K562 (cell line): ENCODE data around the gene GZMB. TPM values are rescaled to one million over a fixed set of nuclear protein-coding genes. Genes with fewer than 3 reads are reported as not detected.

ENCODE experiments used
- BMI1 ChIP-seq: fragments of 150-350 bp; IDR thresholded peaks from 2 replicates; pipeline ENCODE4 v1.6.1; 2014; ENCODE audit warnings: low read length
- BRF1 ChIP-seq: IDR thresholded peaks from 3 replicates; pipeline ENCODE4 v1.6.1; 2011; ENCODE audit warnings: borderline replicate concordance, mild to moderate bottlenecking; ENCODE audit not compliant: insufficient read length; ENCODE audit errors: extremely low read depth
- MEIS2 ChIP-seq: fragments of 450-650 bp; IDR thresholded peaks from 2 replicates; pipeline ENCODE4 v1.6.1; 2014; ENCODE audit warnings: mild to moderate bottlenecking; ENCODE audit not compliant: partially characterized antibody
- RHOXF2B ChIP-seq: fragments of 250-450 bp; sonication (Bioruptor Pico); conservative IDR thresholded peaks from 2 replicates; pipeline ENCODE4 v1.5.1; 2021
- TAL1 ChIP-seq: fragments of 450-650 bp; IDR thresholded peaks from 2 replicates; pipeline ENCODE4 v1.6.1; 2016; ENCODE audit warnings: mild to moderate bottlenecking
- TARDBP ChIP-seq: fragments of 450-650 bp; IDR thresholded peaks from 2 replicates; pipeline ENCODE4 v1.6.1; 2016
- ZBTB26 ChIP-seq: fragments of 450-650 bp; formaldehyde crosslinking; IDR thresholded peaks from 2 replicates; pipeline ENCODE4 v1.4.0; 2022; ENCODE audit warnings: missing genetic modification characterization
- polyA plus RNA-seq, 8 experiments: library from polyadenylated mRNA; depleted of rRNA in 4 of 8; stranded (reverse) in 5 of 8; unstranded in 3 of 8; fragments of >200 nt; fragmentation: Nextera tagmentation in 2 of 8; fragmentation: Illumina TruSeq in 1 of 8; extraction: Ambion mirVana in 2 of 8; extraction: Trizol in 1 of 8; gene quantifications; 2 replicates each; pipeline versions ENCODE4 v1.2.1 to v1.2.3, GENCODE V29; 2011 to 2014; ENCODE audit warnings: inconsistent platforms in 1 of 8, missing spikeins in 1 of 8
- total RNA-seq, 7 experiments: library from RNA; depleted of rRNA in 6 of 7; stranded (reverse); fragments of >200 nt in 6 of 7; fragmentation: Illumina TruSeq in 2 of 7; extraction: Trizol in 2 of 7; gene quantifications; 2 replicates each; pipeline versions ENCODE4 v1.2.1 to v1.2.3, GENCODE V29; 2011 to 2021; ENCODE audit warnings: low replicate concordance in 1 of 7
- TF ChIP-seq, protein P1 (sequence below): fragments of 450-650 bp; formaldehyde crosslinking; IDR thresholded peaks from 2 replicates; pipeline ENCODE4 v1.4.0; 2020; ENCODE audit warnings: mild to moderate bottlenecking, mixed read lengths
- TF ChIP-seq, protein P2 (sequence below): fragments of 250-450 bp; sonication (Bioruptor Pico); IDR thresholded peaks from 2 replicates; pipeline ENCODE4 v1.8.0; 2022; ENCODE audit warnings: inconsistent platforms

Gene GZMB
- total and polyA plus RNA-seq, 9 of the 15 experiments (the other 6 are each of a cell fraction or from before 2014, with no cell fraction given), result 0.08 to 0.95 (median 0.68) TPM; not detected in 6

GRCh38 chr14:24664366-24664765 is 30.4 kb upstream of the GZMB start (continued):
- TF ChIP-seq ZBTB26, result no peak
- TF ChIP-seq, protein P1, sequence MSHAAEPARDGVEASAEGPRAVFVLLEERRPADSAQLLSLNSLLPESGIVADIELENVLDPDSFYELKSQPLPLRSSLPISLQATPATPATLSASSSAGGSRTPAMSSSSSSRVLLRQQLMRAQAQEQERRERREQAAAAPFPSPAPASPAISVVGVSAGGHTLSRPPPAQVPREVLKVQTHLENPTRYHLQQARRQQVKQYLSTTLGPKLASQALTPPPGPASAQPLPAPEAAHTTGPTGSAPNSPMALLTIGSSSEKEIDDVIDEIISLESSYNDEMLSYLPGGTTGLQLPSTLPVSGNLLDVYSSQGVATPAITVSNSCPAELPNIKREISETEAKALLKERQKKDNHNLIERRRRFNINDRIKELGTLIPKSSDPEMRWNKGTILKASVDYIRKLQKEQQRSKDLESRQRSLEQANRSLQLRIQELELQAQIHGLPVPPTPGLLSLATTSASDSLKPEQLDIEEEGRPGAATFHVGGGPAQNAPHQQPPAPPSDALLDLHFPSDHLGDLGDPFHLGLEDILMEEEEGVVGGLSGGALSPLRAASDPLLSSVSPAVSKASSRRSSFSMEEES, result no peak
- TF ChIP-seq BRF1, result no peak
- TF ChIP-seq, protein P2, sequence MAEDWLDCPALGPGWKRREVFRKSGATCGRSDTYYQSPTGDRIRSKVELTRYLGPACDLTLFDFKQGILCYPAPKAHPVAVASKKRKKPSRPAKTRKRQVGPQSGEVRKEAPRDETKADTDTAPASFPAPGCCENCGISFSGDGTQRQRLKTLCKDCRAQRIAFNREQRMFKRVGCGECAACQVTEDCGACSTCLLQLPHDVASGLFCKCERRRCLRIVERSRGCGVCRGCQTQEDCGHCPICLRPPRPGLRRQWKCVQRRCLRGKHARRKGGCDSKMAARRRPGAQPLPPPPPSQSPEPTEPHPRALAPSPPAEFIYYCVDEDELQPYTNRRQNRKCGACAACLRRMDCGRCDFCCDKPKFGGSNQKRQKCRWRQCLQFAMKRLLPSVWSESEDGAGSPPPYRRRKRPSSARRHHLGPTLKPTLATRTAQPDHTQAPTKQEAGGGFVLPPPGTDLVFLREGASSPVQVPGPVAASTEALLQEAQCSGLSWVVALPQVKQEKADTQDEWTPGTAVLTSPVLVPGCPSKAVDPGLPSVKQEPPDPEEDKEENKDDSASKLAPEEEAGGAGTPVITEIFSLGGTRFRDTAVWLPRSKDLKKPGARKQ (CRISPR knock-in tag), result no peak
- TF ChIP-seq TARDBP, result no peak
- TF ChIP-seq RHOXF2B (CRISPR knock-in tag), result no peak
- no peak for TF ChIP-seq TAL1
- TF ChIP-seq MEIS2, result no peak
- TF ChIP-seq BMI1, result no peak
